GM11168 (cell line): ENCODE data around the gene ITSN1.
"Not testable (repeated sequence)": the region's sequence is repeated elsewhere in the genome, so short reads cannot be mapped to it uniquely, and the experiment has no call there.

Source experiments
- in situ Hi-C: fragments of 300-500 bp; cut with MboI; formaldehyde crosslinking; loops from one replicate; pipeline ENCODE4 v1.12.0; 2022; ENCODE audit warnings: low sequenced_read_pairs; ENCODE audit not compliant: unreplicated experiment

The ITSN1 gene

GRCh38 chr21:33642027-33642895, at the start of gene ITSN1:
ITSN1 (plus strand) TSS chr21:33642501; CDS start chr21:33718829, 76,328 bp downstream.
- in situ Hi-C loops = no loop called here

- in situ Hi-C loops = no loop called here
These were observed 44.2 kb upstream of the ITSN1 start for GRCh38 chr21:33598051-33598450.

GRCh38 chr21:33608559-33608958, 33.7 kb upstream of the ITSN1 start:
- in situ Hi-C loops = no loop called here

- in situ Hi-C loops = no loop called here
These were observed 31.1 kb upstream of the ITSN1 start for GRCh38 chr21:33611006-33611744.

- in situ Hi-C loops = not testable (repeated sequence)
These were observed 24.7 kb upstream of the ITSN1 start for GRCh38 chr21:33617565-33617964.

GRCh38 chr21:33618407-33618806, 23.9 kb upstream of the ITSN1 start:
- in situ Hi-C loops = no loop called here

GRCh38 chr21:33619726-33620125, 22.6 kb upstream of the ITSN1 start:
- in situ Hi-C loops = no loop called here

GRCh38 chr21:33622253-33622652, 20.0 kb upstream of the ITSN1 start:
- in situ Hi-C loops = no loop called here

GRCh38 chr21:33626151-33626550, 16.1 kb upstream of the ITSN1 start:
- in situ Hi-C loops = not testable (repeated sequence)

GRCh38 chr21:33634254-33634653, 8.0 kb upstream of the ITSN1 start:
- in situ Hi-C loops = no loop called here

GRCh38 chr21:33640697-33641351, 1.5 kb upstream of the ITSN1 start:
- in situ Hi-C loops = no loop called here

- in situ Hi-C loops = no loop called here
These were observed 812 bp upstream of the ITSN1 start, which contains the start of gene CRYZL1 for GRCh38 chr21:33641352-33642026. CRYZL1 (minus strand) TSS chr21:33641741; CDS start chr21:33631551, 10,190 bp downstream.

- in situ Hi-C loops = no loop called here
These were observed 776 bp downstream of the ITSN1 start for GRCh38 chr21:33642896-33643657.

GRCh38 chr21:33643658-33644311, 1.5 kb downstream of the ITSN1 start:
- in situ Hi-C loops = no loop called here

- in situ Hi-C loops = no loop called here
These were observed 2.2 kb downstream of the ITSN1 start for GRCh38 chr21:33644383-33645074.

- in situ Hi-C loops = no loop called here
These were observed 3.4 kb downstream of the ITSN1 start for GRCh38 chr21:33645730-33646129.

- in situ Hi-C loops = no loop called here
These were observed 5.3 kb downstream of the ITSN1 start for GRCh38 chr21:33647587-33647986.

- in situ Hi-C loops = no loop called here
These were observed 6.3 kb downstream of the ITSN1 start for GRCh38 chr21:33648555-33648954.
